ENCODE measurements around the gene NR3C2. TPM values are rescaled to one million over a fixed set of nuclear protein-coding genes. Genes with fewer than 3 reads are reported as not detected.
"Not testable (repeated sequence)": the region's sequence is repeated elsewhere in the genome, so short reads cannot be mapped to it uniquely, and the experiment has no call there.

The NR3C2 gene
- total and polyA plus RNA-seq, 12 donors = 2.2 to 28.6 (median 23.3) TPM

DNA sequence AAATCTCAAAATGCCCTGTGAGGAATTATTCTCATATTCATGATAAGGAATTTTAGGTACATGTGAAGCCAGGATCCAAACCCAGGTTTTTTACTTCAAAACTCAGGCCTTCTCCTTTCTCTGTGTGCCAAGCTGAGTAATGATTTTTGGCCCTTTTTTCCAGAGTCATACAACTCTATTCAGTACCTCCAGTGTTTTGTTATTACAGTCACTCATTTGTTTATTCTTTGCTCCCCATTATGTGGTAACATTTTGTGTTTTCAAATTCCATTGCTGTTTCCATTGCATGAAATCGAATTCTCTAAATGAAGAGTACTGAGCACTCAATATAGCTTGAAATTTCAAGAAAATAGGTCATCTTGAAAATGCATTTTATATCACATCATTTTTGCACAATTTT is 315.4 kb downstream of the NR3C2 start:
- WGBS, 2 donors = 93 to 94% methylated on average over 1 of the region's 1 CpG
- ATAC-seq (no peak), DNase-seq (no peak)
- Histone ChIP-seq H3K36me3 (peaks cover 0 to 11% (median 0%) of the 10 kb centered on the region in 9 donors), H3K27me3 (no peaks in the 10 kb centered on the region), H3K9me3 (peaks cover 0 to 38% (median 18%) of the 10 kb centered on the region in 11 donors), H3K4me3 (no peak overlapping the region), H3K4me1 (no peaks in the 10 kb centered on the region), H3K27ac (no peak overlapping the region)
- intact Hi-C loops (cut with DNase I) = no loop called here
- TF ChIP-seq, protein P1, sequence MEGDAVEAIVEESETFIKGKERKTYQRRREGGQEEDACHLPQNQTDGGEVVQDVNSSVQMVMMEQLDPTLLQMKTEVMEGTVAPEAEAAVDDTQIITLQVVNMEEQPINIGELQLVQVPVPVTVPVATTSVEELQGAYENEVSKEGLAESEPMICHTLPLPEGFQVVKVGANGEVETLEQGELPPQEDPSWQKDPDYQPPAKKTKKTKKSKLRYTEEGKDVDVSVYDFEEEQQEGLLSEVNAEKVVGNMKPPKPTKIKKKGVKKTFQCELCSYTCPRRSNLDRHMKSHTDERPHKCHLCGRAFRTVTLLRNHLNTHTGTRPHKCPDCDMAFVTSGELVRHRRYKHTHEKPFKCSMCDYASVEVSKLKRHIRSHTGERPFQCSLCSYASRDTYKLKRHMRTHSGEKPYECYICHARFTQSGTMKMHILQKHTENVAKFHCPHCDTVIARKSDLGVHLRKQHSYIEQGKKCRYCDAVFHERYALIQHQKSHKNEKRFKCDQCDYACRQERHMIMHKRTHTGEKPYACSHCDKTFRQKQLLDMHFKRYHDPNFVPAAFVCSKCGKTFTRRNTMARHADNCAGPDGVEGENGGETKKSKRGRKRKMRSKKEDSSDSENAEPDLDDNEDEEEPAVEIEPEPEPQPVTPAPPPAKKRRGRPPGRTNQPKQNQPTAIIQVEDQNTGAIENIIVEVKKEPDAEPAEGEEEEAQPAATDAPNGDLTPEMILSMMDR (IDR thresholded peaks at IDR 0.05) = no peak

DNA sequence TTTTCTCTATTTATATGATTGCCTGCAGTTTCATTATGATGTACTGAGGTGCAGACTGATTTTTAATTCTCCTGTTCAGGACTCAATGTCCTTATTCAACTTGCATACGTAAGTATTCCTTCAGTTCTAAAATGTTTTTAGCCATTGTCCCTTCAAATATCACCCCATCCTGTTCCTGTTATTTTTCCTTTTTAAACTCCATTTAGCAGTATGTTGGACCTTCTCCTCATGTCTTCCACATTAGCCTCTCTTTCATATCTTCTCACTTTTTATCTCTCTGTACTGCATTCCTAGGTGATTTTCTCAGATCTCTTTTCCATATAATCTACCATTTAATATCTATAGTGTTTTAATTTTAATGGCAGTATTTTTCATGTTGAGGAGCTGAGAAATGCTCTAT is 317.7 kb downstream of the NR3C2 start:
- H3K4me3 ChIP-seq = no peak overlapping the region
- H3K27ac ChIP-seq = no peak overlapping the region
- TF ChIP-seq, protein P1 (IDR thresholded peaks at IDR 0.05) = no peak
- no peak for DNase-seq
- H3K36me3 ChIP-seq = peaks cover 0 to 7% (median 6%) of the 10 kb centered on the region in 9 donors
- 31 to 100% methylated on average over 1 of the region's 1 CpG for WGBS, 2 donors
- ATAC-seq = no peak
- intact Hi-C loops (cut with DNase I) = no loop called here
- peaks cover 0 to 38% (median 18%) of the 10 kb centered on the region in 11 donors for H3K9me3 ChIP-seq
- no peaks in the 10 kb centered on the region for H3K27me3 ChIP-seq
- no peaks in the 10 kb centered on the region for H3K4me1 ChIP-seq

DNA sequence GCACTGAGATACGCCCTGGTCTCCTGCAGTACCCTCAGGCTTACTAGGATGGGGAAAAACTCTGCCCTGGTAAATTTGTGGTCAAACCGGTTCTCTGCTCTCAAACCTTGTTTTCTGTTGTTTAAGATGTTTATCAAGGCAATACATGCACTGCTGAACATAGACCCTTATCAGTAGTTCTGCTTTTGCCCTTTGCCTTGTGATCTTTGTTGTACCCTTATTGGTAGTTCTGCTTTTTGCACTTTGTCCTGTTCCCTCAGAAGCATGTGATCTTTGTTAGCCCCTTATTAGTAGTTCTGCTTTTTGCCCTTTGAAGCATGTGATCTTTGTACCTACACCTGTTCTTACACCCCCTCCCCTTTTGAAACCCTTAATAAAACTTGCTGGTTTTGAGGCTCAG is 319.1 kb downstream of the NR3C2 start:
- ATAC-seq; H3K27ac ChIP-seq; DNase-seq; H3K4me3 ChIP-seq; intact Hi-C loops (cut with DNase I); H3K27me3 ChIP-seq; H3K4me1 ChIP-seq: not testable (repeated sequence)
- peaks cover 0 to 20% (median 15%) of the 10 kb centered on the region in 9 donors for H3K36me3 ChIP-seq
- H3K9me3 ChIP-seq = peaks cover 0 to 38% (median 18%) of the 10 kb centered on the region in 11 donors
- WGBS, 2 donors = 95% methylated on average over 2 of the region's 2 CpGs

DNA sequence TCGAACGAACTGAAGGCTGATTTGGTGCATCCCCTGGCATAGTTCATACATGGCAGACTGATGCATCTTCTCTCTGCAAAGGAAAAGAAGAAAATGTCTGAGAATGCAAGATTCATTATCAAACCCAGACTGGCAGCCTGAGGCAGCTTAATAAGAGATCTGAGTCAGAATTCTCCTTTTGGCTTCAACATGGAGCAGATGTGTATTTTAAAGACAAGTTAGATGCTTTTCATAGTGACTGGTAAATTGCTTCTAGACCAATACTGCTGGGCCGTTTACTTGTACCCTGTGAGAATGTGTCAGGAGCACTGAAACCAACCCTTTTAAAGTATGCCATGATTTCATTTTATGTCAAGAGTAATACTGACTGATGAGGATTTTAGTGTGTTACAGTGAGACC is 322.0 kb downstream of the NR3C2 start:
- Histone ChIP-seq H3K27ac (no peak overlapping the region), H3K4me3 (no peak overlapping the region), H3K4me1 (peaks cover 0 to 12% (median 5%) of the 10 kb centered on the region in 9 donors), H3K36me3 (peaks cover 0 to 29% (median 15%) of the 10 kb centered on the region in 9 donors), H3K27me3 (no peaks in the 10 kb centered on the region), H3K9me3 (peaks cover 0 to 31% (median 18%) of the 10 kb centered on the region in 11 donors)
- TF ChIP-seq, protein P1 (IDR thresholded peaks at IDR 0.05) = no peak
- DNase-seq (no peak), ATAC-seq (no peak)
- WGBS, 2 donors = 93 to 95% methylated on average over 3 of the region's 3 CpGs
- intact Hi-C loops (cut with DNase I) = no loop called here

DNA sequence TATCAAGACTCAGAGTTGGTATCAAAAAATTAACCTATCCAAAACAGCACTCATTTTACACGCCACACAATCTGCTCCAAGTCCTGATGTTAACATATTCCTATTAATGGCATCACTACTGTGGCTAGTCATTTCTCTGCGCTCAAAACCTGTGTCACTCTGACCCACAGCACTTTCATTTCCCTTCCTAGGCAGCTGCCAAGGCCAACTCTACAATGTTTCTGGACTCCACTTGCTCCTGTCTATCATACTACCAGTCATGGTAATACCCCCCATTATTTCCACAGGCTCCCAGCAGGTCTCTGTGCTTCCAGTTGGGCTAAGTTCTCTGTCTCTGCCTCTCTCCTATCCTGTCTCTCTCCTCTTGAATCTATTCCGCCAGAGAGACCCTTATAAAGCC is 323.6 kb downstream of the NR3C2 start:
- no peak overlapping the region for H3K4me3 ChIP-seq
- H3K9me3 ChIP-seq = peaks cover 0 to 16% (median 9%) of the 10 kb centered on the region in 11 donors
- DNase-seq (no peak), ATAC-seq (no peak)
- intact Hi-C loops (cut with DNase I) = no loop called here
- WGBS, 2 donors = 78 to 96% methylated on average over 3 of the region's 3 CpGs
- H3K27me3 ChIP-seq = no peaks in the 10 kb centered on the region
- TF ChIP-seq, protein P1 (IDR thresholded peaks at IDR 0.05) = no peak
- H3K27ac ChIP-seq = no peak overlapping the region
- H3K36me3 ChIP-seq = peaks cover 0 to 39% (median 15%) of the 10 kb centered on the region in 9 donors
- H3K4me1 ChIP-seq = peaks cover 0 to 12% (median 5%) of the 10 kb centered on the region in 9 donors

Data from heart right ventricle (tissue), 16 donors.